ENCODE results near the gene LMO1.
A peak's percentile ranks its signal among the peaks of the same experiment; 100 is the strongest.

LMO1 gene

GRCh38 chr11:8220261-8221045, 43.2 kb downstream of the LMO1 start:
- TF ChIP-seq CTCF (conservative IDR thresholded peaks at IDR 0.05; ENCODE audit: low read depth, low read length): no peak
- no peak overlapping the region for H3K4me3 ChIP-seq (ENCODE audit: low read length)
- no peak for DNase-seq (ENCODE audit: low read depth)

- peak; percentile 87 for TF ChIP-seq CTCF (conservative IDR thresholded peaks at IDR 0.05; ENCODE audit: low read depth, low read length)
- no peak overlapping the region for H3K4me3 ChIP-seq (ENCODE audit: low read length)
- peak; percentile 18 for DNase-seq (ENCODE audit: low read depth)
Observed at GRCh38 chr11:8219257-8220021, 44.2 kb downstream of the LMO1 start.

- no peak overlapping the region for H3K4me3 ChIP-seq (ENCODE audit: low read length)
- TF ChIP-seq CTCF (conservative IDR thresholded peaks at IDR 0.05; ENCODE audit: low read depth, low read length): no peak
Observed at GRCh38 chr11:8218840-8219239, 44.8 kb downstream of the LMO1 start.

GRCh38 chr11:8218409-8218808, 45.3 kb downstream of the LMO1 start:
- no peak overlapping the region for H3K4me3 ChIP-seq (ENCODE audit: low read length)
- TF ChIP-seq CTCF (conservative IDR thresholded peaks at IDR 0.05; ENCODE audit: low read depth, low read length): no peak

More at GRCh38 chr11:8218840-8219239, 44.8 kb downstream of the LMO1 start:
- DNase-seq (ENCODE audit: low read depth): no peak

GRCh38 chr11:8217926-8218325, 45.8 kb downstream of the LMO1 start:
- DNase-seq (ENCODE audit: low read depth): no peak

More at GRCh38 chr11:8218409-8218808, 45.3 kb downstream of the LMO1 start:
- DNase-seq (ENCODE audit: low read depth): no peak

GRCh38 chr11:8217136-8217535, 46.5 kb downstream of the LMO1 start:
- H3K4me3 ChIP-seq (ENCODE audit: low read length): no peak overlapping the region
- no peak for TF ChIP-seq CTCF (conservative IDR thresholded peaks at IDR 0.05; ENCODE audit: low read depth, low read length)
- no peak for DNase-seq (ENCODE audit: low read depth)

More at GRCh38 chr11:8217926-8218325, 45.8 kb downstream of the LMO1 start:
- H3K4me3 ChIP-seq (ENCODE audit: low read length): no peak overlapping the region
- no peak for TF ChIP-seq CTCF (conservative IDR thresholded peaks at IDR 0.05; ENCODE audit: low read depth, low read length)
